Measurements from ENCODE around the gene PSMC2.

Gene PSMC2

DNA sequence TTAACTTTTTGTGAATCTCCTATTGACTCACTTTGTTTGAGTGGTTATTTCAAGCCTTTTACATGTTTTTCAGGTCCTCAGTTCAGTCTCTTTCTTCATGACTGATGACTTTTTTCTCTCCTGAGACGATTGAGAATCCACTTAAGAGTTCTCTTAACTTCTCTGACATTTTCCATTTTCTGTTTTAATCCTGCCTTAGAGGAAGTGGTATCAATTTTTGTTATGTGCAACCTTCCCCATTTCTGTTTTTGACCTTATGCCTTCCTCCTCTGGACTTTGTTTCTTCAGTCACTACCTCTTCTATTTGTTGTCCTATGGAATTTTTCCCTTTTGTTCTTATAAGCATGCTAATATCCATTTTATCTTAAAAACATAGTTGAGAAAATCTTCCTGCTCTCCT is 2.4 kb downstream of the PSMC2 start:
- TF ChIP-seq, protein P1, sequence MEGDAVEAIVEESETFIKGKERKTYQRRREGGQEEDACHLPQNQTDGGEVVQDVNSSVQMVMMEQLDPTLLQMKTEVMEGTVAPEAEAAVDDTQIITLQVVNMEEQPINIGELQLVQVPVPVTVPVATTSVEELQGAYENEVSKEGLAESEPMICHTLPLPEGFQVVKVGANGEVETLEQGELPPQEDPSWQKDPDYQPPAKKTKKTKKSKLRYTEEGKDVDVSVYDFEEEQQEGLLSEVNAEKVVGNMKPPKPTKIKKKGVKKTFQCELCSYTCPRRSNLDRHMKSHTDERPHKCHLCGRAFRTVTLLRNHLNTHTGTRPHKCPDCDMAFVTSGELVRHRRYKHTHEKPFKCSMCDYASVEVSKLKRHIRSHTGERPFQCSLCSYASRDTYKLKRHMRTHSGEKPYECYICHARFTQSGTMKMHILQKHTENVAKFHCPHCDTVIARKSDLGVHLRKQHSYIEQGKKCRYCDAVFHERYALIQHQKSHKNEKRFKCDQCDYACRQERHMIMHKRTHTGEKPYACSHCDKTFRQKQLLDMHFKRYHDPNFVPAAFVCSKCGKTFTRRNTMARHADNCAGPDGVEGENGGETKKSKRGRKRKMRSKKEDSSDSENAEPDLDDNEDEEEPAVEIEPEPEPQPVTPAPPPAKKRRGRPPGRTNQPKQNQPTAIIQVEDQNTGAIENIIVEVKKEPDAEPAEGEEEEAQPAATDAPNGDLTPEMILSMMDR (conservative IDR thresholded peaks at IDR 0.05; ENCODE audit: low read depth) = no peak
- no peak for DNase-seq (ENCODE audit: low spot score)
- CTCF ChIA-PET = no interaction called here
- POLR2A ChIA-PET (ENCODE audit: low non-redundant PET) = no interaction called here
- H3K27ac ChIP-seq = no peak overlapping the region

GRCh38 chr7:103369432-103369831 is 22.0 kb downstream of the PSMC2 start:
- ChIA-PET CTCF (no interaction called here), POLR2A (ENCODE audit: low non-redundant PET) (no interaction called here)
- DNase-seq (ENCODE audit: low spot score) = no peak
- TF ChIP-seq, protein P1 (conservative IDR thresholded peaks at IDR 0.05; ENCODE audit: low read depth) = no peak
- H3K27ac ChIP-seq = no peak overlapping the region

DNA sequence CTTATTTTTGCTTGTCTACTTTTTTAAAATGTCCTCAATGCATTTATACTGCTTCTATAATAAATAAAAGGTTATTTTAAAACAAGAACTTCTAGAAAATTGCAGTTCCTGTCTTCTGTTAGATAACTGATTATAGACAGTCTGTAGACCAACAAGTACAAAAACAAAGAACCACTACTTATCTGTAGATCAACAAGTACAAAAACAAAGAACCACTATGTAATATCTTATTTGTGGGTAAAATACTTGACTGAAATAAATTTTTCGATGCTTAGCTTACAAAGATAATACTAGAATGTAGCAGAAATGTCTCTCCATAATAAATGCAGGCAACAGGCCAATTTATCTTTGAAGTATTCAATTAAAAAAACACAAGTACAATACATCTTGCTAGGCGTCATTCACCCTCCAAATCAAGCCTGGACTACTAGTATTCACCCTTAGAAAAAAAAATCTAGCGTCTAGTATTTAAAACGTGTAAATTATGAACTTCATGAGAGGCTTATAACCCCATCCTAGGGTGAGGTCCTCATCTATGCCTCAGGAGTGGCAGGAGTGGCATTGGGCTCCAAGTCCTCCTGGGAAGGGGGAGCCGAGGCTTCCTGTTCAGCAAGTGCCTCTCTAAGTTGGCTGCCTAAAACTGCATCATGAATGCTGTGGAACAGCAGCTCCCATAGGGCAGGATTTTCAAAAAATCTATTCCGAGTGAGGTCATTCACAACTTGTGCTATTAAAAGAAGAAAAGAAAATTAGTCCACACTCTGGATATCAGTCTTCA is 26.6 kb downstream of the PSMC2 start:
- ChIA-PET CTCF (no interaction called here), POLR2A (ENCODE audit: low non-redundant PET) (no interaction called here)
- TF ChIP-seq, protein P1 (conservative IDR thresholded peaks at IDR 0.05; ENCODE audit: low read depth) = no peak
- H3K27ac ChIP-seq = no peak overlapping the region
- no peak for DNase-seq (ENCODE audit: low spot score)

- DNase-seq (ENCODE audit: low spot score) = no peak
- TF ChIP-seq, protein P1 (conservative IDR thresholded peaks at IDR 0.05; ENCODE audit: low read depth) = no peak
- H3K27ac ChIP-seq = no peak overlapping the region
- ChIA-PET CTCF (interaction anchor here (0.6 kb wide), 1 partner anchor 889 kb away, joined by 3 read pairs; no protein-coding TSS in a partner anchor), POLR2A (ENCODE audit: low non-redundant PET) (no interaction called here)
Observed at GRCh38 chr7:103379270-103379975, 32.0 kb downstream of the PSMC2 start.

- TF ChIP-seq, protein P1 (conservative IDR thresholded peaks at IDR 0.05; ENCODE audit: low read depth) = no peak
- no peak overlapping the region for H3K27ac ChIP-seq
- ChIA-PET POLR2A (ENCODE audit: low non-redundant PET) (no interaction called here), CTCF (interaction anchor here (0.6 kb wide), 1 partner anchor 888 kb away, joined by 3 read pairs; no protein-coding TSS in a partner anchor)
- no peak for DNase-seq (ENCODE audit: low spot score)
Observed at GRCh38 chr7:103380395-103381191, 33.1 kb downstream of the PSMC2 start.

DNA sequence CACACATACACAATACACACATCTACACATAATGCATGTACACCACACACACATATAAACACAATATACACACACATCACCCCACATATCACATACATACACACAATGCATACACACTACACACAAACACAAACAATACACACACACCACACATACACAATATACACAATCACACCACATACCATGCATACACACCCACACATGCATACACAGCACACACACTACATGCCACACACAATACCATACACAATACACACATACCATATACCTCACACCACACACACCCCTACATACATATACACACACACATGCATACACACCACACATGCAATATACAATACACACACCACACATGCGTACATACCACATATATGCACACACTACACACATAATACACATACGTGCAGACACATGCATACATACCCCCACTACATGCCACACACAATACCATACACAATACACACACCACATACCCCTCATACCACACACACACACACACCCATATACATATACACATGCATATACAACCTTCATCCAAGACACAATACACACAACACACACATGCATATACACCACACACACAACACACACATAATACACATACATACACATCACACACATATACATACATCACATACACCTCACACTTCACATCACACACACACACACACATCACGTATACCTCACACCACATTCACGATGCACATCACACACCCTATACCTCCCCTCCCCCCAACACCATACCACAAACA is 34.0 kb downstream of the PSMC2 start:
- no peak for DNase-seq (ENCODE audit: low spot score)
- H3K27ac ChIP-seq = no peak overlapping the region
- CTCF ChIA-PET = no interaction called here
- POLR2A ChIA-PET (ENCODE audit: low non-redundant PET) = no interaction called here
- TF ChIP-seq, protein P1 (conservative IDR thresholded peaks at IDR 0.05; ENCODE audit: low read depth) = no peak

Data from RWPE1 (cell line).